Liver (tissue), 9 donors: ENCODE results near the gene SH3BP2. TPM values are rescaled to one million over a fixed set of nuclear protein-coding genes. Genes with fewer than 3 reads are reported as not detected.

Experiments
- DNase-seq: peaks from one replicate; pipeline ENCODE4 v3.0.0-alpha.2; 2017; ENCODE audit warnings: low spot score
- H3K27ac ChIP-seq, 2 donors: one replicate each; pipeline ENCODE4 v1.7.0; 2013; ENCODE audit warnings: inconsistent platforms in 2 of 2, low read length in 2 of 2, control low read depth in 1 of 2, low read depth in 1 of 2, mild to moderate bottlenecking in 1 of 2
- H3K27me3 ChIP-seq, 4 donors: one replicate each; pipeline versions ENCODE4 v1.6.1 to v1.7.0; 2013; ENCODE audit warnings: low read length in 3 of 4, inconsistent platforms in 1 of 4, mild to moderate bottlenecking in 1 of 4, moderate library complexity in 1 of 4; ENCODE audit not compliant: control insufficient read depth in 4 of 4, insufficient read depth in 4 of 4
- H3K36me3 ChIP-seq, 4 donors: one replicate each; pipeline versions ENCODE4 v1.6.1 to v1.7.0; 2013; ENCODE audit warnings: low read length in 3 of 4, mild to moderate bottlenecking in 3 of 4, low read depth in 1 of 4, moderate library complexity in 1 of 4; ENCODE audit not compliant: control insufficient read depth in 4 of 4, insufficient read depth in 3 of 4
- H3K4me1 ChIP-seq, 4 donors: one replicate each; pipeline versions ENCODE4 v1.6.1 to v1.7.0; 2013; ENCODE audit warnings: low read length in 3 of 4, mild to moderate bottlenecking in 3 of 4, moderate library complexity in 1 of 4; ENCODE audit not compliant: control insufficient read depth in 4 of 4, insufficient read depth in 4 of 4
- H3K4me3 ChIP-seq, 3 donors: one replicate each; pipeline versions ENCODE4 v1.6.1 to v1.7.0; 2013; ENCODE audit warnings: low read length in 3 of 3, control low read depth in 1 of 3, low read depth in 1 of 3, mild to moderate bottlenecking in 1 of 3
- H3K9ac ChIP-seq, 2 donors: one replicate each; pipeline ENCODE4 v1.7.0; 2013; ENCODE audit warnings: low read length in 2 of 2, mild to moderate bottlenecking in 2 of 2, moderate library complexity in 2 of 2, control low read depth in 1 of 2, low read depth in 1 of 2
- H3K9me3 ChIP-seq, 4 donors: one replicate each; pipeline versions ENCODE4 v1.6.1 to v1.7.0; 2013; ENCODE audit warnings: low read length in 3 of 4; ENCODE audit not compliant: control insufficient read depth in 4 of 4
- EGR1 ChIP-seq, 2 donors: IDR thresholded peaks; 2 replicates each; pipeline ENCODE4 v1.6.1; 2016 to 2018; ENCODE audit warnings: antibody characterized with exemption in 2 of 2, low read depth in 2 of 2
- FOXA1 ChIP-seq: IDR thresholded peaks from 2 replicates; pipeline ENCODE4 v1.6.1; 2016; ENCODE audit warnings: antibody characterized with exemption
- FOXA2 ChIP-seq: IDR thresholded peaks from 2 replicates; pipeline ENCODE4 v1.6.1; 2016; ENCODE audit warnings: antibody characterized with exemption
- GABPA ChIP-seq, 2 donors: IDR thresholded peaks in 1 of 2; conservative IDR thresholded peaks in 1 of 2; 2 replicates each; pipeline ENCODE4 v1.6.1; 2016; ENCODE audit warnings: antibody characterized with exemption in 2 of 2, mild to moderate bottlenecking in 1 of 2, moderate library complexity in 1 of 2
- HNF4A ChIP-seq, 2 donors: conservative IDR thresholded peaks; 2 replicates each; pipeline ENCODE4 v1.6.1; 2016; ENCODE audit warnings: antibody characterized with exemption in 2 of 2, mild to moderate bottlenecking in 2 of 2
- HNF4G ChIP-seq: IDR thresholded peaks from 2 replicates; pipeline ENCODE4 v1.6.1; 2016; ENCODE audit warnings: antibody characterized with exemption
- JUND ChIP-seq, 2 donors: IDR thresholded peaks; 2 replicates each; pipeline ENCODE4 v1.6.1; 2016; ENCODE audit warnings: antibody characterized with exemption in 2 of 2
- NR2F2 ChIP-seq: IDR thresholded peaks from 2 replicates; pipeline ENCODE4 v1.6.1; 2016; ENCODE audit warnings: antibody characterized with exemption
- RAD21 ChIP-seq, 2 donors: IDR thresholded peaks; 2 replicates each; pipeline ENCODE4 v1.6.1; 2016; ENCODE audit warnings: antibody characterized with exemption in 2 of 2, mild to moderate bottlenecking in 2 of 2
- RXRA ChIP-seq, 2 donors: IDR thresholded peaks; 2 replicates each; pipeline ENCODE4 v1.6.1; 2017 to 2018; ENCODE audit warnings: antibody characterized with exemption in 2 of 2, mild to moderate bottlenecking in 1 of 2
- SP1 ChIP-seq: IDR thresholded peaks from 2 replicates; pipeline ENCODE4 v1.6.1; 2018; ENCODE audit warnings: antibody characterized with exemption, mild to moderate bottlenecking
- TAF1 ChIP-seq: conservative IDR thresholded peaks from 2 replicates; pipeline ENCODE4 v1.6.1; 2016; ENCODE audit warnings: antibody characterized with exemption, mild to moderate bottlenecking
- YY1 ChIP-seq: IDR thresholded peaks from 2 replicates; pipeline ENCODE4 v1.6.1; 2016; ENCODE audit warnings: antibody characterized with exemption, mild to moderate bottlenecking
- WGBS: extraction: QIAGEN DNeasy Blood & Tissue Kit; methylation state at CpG from one replicate; pipeline ENCODE4 v1.1.7; 2013; 5-methylcytosine and 5-hydroxymethylcytosine counted together
- polyA plus RNA-seq, 2 donors: library from polyadenylated mRNA; stranded (reverse) in 1 of 2; unstranded in 1 of 2; fragments of 200-250 nt in 1 of 2; fragments of >200 nt in 1 of 2; fragmentation: Nextera tagmentation in 1 of 2; extraction: Ambion mirVana in 1 of 2; gene quantifications; one replicate each; pipeline versions ENCODE4 v1.2.1 to v1.2.3, GENCODE V29; 2013 to 2015
- total RNA-seq, 2 donors: library from RNA; depleted of rRNA; stranded (reverse); fragments of >200 nt; gene quantifications; one replicate each; pipeline ENCODE4 v1.2.3, GENCODE V29; 2014
- TF ChIP-seq, protein P1 (sequence below): IDR thresholded peaks from 2 replicates; pipeline ENCODE4 v1.6.1; 2016; ENCODE audit warnings: antibody characterized with exemption
- TF ChIP-seq, protein P2 (sequence below): IDR thresholded peaks from 2 replicates; pipeline ENCODE4 v1.6.1; 2016; ENCODE audit warnings: antibody characterized with exemption, mild to moderate bottlenecking
- TF ChIP-seq, protein P3 (sequence below): IDR thresholded peaks from 2 replicates; pipeline ENCODE4 v1.6.1; 2016; ENCODE audit warnings: antibody characterized with exemption
- TF ChIP-seq, protein P4 (sequence below): IDR thresholded peaks from 2 replicates; pipeline ENCODE4 v1.6.1; 2016; ENCODE audit warnings: antibody characterized with exemption
- TF ChIP-seq, protein P5 (sequence below): fragments of 150-350 bp; IDR thresholded peaks from 2 replicates; pipeline ENCODE4 v1.5.1; 2017; ENCODE audit warnings: improper control_type of control experiment, low read depth, low read length; ENCODE audit not compliant: missing input control
- donor health status: healthy.
- donor health status: healthy.
- donor health status: healthy.
- donor health status: healthy.
- donor health status: healthy.

Gene SH3BP2
- total and polyA plus RNA-seq, 4 donors: 17.9 to 80.2 (median 38.5) TPM

DNA sequence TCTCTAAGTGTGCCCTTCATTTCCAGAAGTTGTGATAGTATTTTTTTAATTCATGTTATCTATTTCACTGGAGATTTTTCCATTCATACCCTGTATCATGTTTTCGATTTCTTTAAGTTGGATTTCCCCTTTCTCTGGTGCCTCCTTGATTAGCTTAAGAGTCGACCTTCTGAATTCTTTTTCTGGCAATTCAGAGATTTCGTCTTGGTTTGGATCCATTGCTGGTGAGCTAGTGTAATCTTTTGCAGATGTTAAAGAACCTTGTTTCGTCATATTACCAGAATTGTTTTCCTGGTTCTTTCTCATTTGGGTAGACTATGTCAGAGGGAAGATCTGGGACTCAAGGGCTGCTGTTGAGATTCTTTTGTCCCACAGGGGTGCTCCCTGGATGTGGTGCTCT, 9.1 kb upstream of the SH3BP2 start:
- Histone ChIP-seq H3K4me3 (no peak overlapping the region), H3K27me3 (no peaks in the 10 kb centered on the region), H3K9ac (no peak overlapping the region), H3K9me3 (peaks cover 0 to 2% (median 0%) of the 10 kb centered on the region in 4 donors), H3K27ac (no peak overlapping the region), H3K4me1 (peaks cover 2 to 11% (median 9%) of the 10 kb centered on the region in 4 donors), H3K36me3 (no peaks in the 10 kb centered on the region)
- TF ChIP-seq, protein P1, sequence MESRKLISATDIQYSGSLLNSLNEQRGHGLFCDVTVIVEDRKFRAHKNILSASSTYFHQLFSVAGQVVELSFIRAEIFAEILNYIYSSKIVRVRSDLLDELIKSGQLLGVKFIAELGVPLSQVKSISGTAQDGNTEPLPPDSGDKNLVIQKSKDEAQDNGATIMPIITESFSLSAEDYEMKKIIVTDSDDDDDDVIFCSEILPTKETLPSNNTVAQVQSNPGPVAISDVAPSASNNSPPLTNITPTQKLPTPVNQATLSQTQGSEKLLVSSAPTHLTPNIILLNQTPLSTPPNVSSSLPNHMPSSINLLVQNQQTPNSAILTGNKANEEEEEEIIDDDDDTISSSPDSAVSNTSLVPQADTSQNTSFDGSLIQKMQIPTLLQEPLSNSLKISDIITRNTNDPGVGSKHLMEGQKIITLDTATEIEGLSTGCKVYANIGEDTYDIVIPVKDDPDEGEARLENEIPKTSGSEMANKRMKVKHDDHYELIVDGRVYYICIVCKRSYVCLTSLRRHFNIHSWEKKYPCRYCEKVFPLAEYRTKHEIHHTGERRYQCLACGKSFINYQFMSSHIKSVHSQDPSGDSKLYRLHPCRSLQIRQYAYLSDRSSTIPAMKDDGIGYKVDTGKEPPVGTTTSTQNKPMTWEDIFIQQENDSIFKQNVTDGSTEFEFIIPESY: no peak
- TF ChIP-seq EGR1 (IDR thresholded peaks at IDR 0.05; ENCODE audit: low read depth in 2 of 2) (no peak), FOXA1 (no peak), SP1 (no peak), HNF4G (no peak), NR2F2 (no peak), GABPA (IDR thresholded peaks at IDR 0.05 in 1 of 2, conservative IDR thresholded peaks at IDR 0.05 in 1 of 2) (no peak), HNF4A (conservative IDR thresholded peaks at IDR 0.05) (no peak), FOXA2 (no peak), RAD21 (IDR thresholded peaks at IDR 0.05) (no peak), JUND (IDR thresholded peaks at IDR 0.05) (no peak), YY1 (no peak)
- TF ChIP-seq, protein P2, sequence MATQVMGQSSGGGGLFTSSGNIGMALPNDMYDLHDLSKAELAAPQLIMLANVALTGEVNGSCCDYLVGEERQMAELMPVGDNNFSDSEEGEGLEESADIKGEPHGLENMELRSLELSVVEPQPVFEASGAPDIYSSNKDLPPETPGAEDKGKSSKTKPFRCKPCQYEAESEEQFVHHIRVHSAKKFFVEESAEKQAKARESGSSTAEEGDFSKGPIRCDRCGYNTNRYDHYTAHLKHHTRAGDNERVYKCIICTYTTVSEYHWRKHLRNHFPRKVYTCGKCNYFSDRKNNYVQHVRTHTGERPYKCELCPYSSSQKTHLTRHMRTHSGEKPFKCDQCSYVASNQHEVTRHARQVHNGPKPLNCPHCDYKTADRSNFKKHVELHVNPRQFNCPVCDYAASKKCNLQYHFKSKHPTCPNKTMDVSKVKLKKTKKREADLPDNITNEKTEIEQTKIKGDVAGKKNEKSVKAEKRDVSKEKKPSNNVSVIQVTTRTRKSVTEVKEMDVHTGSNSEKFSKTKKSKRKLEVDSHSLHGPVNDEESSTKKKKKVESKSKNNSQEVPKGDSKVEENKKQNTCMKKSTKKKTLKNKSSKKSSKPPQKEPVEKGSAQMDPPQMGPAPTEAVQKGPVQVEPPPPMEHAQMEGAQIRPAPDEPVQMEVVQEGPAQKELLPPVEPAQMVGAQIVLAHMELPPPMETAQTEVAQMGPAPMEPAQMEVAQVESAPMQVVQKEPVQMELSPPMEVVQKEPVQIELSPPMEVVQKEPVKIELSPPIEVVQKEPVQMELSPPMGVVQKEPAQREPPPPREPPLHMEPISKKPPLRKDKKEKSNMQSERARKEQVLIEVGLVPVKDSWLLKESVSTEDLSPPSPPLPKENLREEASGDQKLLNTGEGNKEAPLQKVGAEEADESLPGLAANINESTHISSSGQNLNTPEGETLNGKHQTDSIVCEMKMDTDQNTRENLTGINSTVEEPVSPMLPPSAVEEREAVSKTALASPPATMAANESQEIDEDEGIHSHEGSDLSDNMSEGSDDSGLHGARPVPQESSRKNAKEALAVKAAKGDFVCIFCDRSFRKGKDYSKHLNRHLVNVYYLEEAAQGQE: no peak
- TF ChIP-seq, protein P3, sequence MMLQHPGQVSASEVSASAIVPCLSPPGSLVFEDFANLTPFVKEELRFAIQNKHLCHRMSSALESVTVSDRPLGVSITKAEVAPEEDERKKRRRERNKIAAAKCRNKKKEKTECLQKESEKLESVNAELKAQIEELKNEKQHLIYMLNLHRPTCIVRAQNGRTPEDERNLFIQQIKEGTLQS: no peak
- TF ChIP-seq, protein P4, sequence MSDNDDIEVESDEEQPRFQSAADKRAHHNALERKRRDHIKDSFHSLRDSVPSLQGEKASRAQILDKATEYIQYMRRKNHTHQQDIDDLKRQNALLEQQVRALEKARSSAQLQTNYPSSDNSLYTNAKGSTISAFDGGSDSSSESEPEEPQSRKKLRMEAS: no peak
- TF ChIP-seq, protein P5, sequence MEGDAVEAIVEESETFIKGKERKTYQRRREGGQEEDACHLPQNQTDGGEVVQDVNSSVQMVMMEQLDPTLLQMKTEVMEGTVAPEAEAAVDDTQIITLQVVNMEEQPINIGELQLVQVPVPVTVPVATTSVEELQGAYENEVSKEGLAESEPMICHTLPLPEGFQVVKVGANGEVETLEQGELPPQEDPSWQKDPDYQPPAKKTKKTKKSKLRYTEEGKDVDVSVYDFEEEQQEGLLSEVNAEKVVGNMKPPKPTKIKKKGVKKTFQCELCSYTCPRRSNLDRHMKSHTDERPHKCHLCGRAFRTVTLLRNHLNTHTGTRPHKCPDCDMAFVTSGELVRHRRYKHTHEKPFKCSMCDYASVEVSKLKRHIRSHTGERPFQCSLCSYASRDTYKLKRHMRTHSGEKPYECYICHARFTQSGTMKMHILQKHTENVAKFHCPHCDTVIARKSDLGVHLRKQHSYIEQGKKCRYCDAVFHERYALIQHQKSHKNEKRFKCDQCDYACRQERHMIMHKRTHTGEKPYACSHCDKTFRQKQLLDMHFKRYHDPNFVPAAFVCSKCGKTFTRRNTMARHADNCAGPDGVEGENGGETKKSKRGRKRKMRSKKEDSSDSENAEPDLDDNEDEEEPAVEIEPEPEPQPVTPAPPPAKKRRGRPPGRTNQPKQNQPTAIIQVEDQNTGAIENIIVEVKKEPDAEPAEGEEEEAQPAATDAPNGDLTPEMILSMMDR: no peak
- WGBS: 96% methylated on average over 4 of the region's 4 CpGs
- DNase-seq: no peak

DNA sequence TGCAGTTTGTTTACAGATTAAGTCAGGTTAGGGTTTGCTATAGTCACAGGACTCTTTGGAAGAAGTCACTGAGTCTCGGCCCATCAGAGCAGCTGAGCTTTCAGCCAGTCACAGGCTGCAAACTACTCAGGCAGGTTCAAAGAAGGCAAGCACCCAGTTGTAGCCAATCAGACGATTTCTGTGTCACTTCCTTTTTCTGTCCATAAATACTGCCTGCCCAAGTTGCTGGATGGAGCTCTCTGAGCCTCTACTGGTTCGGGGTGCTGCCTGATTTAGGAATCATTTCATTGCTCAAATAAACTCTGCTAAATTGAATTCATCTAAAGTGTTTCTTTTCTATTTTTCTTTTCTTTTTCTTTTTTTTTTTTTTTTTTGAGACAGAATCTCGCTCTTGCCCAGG, 7.3 kb upstream of the SH3BP2 start:
- TF ChIP-seq FOXA1: no peak
- TF ChIP-seq TAF1: no peak
- TF ChIP-seq, protein P2: no peak
- TF ChIP-seq GABPA (IDR thresholded peaks at IDR 0.05 in 1 of 2, conservative IDR thresholded peaks at IDR 0.05 in 1 of 2): no peak
- TF ChIP-seq RXRA (IDR thresholded peaks at IDR 0.05): no peak
- TF ChIP-seq, protein P4: no peak
- TF ChIP-seq, protein P1: no peak
- Histone ChIP-seq H3K4me1 (peaks cover 12 to 24% (median 17%) of the 10 kb centered on the region in 4 donors), H3K27ac (no peak overlapping the region), H3K27me3 (no peaks in the 10 kb centered on the region), H3K36me3 (no peaks in the 10 kb centered on the region), H3K9me3 (peaks cover 0 to 2% (median 0%) of the 10 kb centered on the region in 4 donors), H3K9ac (no peak overlapping the region), H3K4me3 (no peak overlapping the region)
- WGBS: 77% methylated on average over 4 of the region's 4 CpGs
- DNase-seq: no peak
